Stimulated activated CD4-positive, alpha-beta T cell treated with anti-CD3 and anti-CD28 coated beads, Interleukin-15, amount 100 ng/mL, for 24 hours (primary cell): ENCODE results near the gene CHST12.
"Not testable (repeated sequence)": the region's sequence is repeated elsewhere in the genome, so short reads cannot be mapped to it uniquely, and the experiment has no call there.

ENCODE experiments used
- DNase-seq: peaks from one replicate; pipeline ENCODE4 v3.0.0-alpha.2; 2020

The CHST12 gene

DNA sequence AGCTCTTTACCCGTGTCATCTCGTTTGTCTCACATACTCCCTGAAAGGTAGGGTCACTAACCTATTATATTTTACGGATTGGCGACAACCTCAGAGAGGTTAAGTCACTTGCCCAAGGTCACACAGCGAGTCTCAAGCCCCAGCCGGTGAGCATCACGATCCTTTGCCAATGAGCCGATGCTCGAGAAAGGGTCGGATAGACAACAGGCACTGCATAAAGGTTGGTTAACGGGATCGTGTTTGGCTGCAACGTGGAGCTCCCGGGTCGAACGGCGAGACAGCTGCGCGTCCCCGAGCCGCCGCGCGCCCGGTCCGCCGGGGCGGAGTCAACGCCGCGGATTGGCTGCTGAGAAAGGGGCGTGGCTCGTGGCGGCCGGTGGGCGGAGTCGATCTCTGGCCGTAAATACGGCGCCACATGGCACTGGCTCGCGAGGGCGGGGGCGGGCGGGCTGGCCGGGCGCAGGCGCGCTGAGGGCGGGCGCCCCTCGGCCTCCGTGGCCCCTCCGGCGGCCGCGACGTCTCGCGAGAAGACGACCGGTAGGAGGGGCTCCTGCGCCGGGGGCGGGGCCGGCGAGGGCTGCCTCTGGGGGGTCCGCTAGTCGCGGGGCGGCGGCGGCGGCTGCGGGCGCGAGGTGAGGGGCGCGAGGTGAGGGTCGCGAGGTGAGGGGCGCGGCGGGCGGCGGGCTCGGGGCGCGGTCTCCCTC, at the start of gene CHST12:
Gene CHST12 (plus strand): TSS at position 598 of the 704 bp plus-strand sequence. CDS start 29,029 bp downstream, outside the sequence.
- peak; percentile 94 for DNase-seq

- peak; percentile 93 for DNase-seq
Observed at GRCh38 chr7:2353936-2354185, 49.5 kb upstream of the CHST12 start.

GRCh38 chr7:2354186-2354938, 49.0 kb upstream of the CHST12 start, which contains the start of gene EIF3B:
EIF3B (plus strand) TSS chr7:2354827; CDS start chr7:2354922, 95 bp downstream.
- peak; percentile 90 for DNase-seq

- peak; percentile 55 for DNase-seq
Observed at GRCh38 chr7:2354939-2355704, 48.3 kb upstream of the CHST12 start.

- no peak for DNase-seq
Observed at GRCh38 chr7:2355705-2356008, 47.8 kb upstream of the CHST12 start.

- no peak for DNase-seq
Observed at GRCh38 chr7:2357165-2357564, 46.2 kb upstream of the CHST12 start.

GRCh38 chr7:2357571-2357970, 45.8 kb upstream of the CHST12 start:
- no peak for DNase-seq

DNA sequence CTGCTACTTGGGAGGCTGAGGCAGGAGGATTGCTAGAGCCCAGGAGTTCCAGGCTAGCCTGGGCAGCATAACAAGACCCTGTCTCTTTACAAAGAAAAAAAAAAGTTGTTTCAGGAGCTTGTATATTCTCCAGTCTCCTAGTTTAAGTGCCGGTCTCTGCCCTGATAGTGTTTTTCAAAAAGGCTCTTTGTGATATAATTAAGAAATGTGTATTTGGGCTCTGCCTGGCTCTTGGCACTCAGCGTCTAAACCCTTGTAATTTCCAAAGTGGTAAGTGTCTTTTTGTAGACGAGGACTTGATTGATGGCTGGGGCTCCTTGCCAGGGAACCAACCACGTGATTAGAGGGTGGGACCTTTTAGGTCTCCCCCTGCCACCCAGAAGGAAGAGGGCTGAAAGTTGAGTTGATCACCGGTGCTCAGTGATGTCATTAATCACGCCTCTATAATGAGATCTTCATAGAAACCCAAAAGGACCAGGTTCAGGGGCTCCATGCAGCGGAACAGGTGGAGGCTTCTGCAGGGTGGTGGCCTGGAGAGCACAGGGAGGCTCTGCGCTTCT, 44.4 kb upstream of the CHST12 start:
- no peak for DNase-seq

DNA sequence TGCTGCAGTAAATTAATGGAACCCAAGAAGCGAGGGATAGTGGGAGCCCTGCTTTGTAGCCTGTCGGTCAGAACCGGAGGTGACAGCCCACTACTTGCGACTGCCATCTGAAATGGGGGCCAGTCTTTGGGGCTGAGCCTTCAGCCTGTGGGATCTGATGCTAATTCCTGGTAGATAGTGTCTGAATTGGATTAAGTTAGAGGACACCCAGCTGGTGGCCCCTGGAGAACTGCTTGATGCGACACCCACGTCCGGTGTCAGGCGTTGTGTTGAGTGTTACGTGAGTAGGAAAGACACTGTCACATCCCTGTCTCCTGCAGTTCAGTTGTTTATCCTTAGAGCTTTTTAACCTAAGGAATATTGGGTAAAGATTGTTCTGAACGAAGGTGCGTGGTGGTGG, 43.8 kb upstream of the CHST12 start:
- DNase-seq: no peak

- no peak for DNase-seq
Observed at GRCh38 chr7:2360796-2361195, 42.6 kb upstream of the CHST12 start.

DNA sequence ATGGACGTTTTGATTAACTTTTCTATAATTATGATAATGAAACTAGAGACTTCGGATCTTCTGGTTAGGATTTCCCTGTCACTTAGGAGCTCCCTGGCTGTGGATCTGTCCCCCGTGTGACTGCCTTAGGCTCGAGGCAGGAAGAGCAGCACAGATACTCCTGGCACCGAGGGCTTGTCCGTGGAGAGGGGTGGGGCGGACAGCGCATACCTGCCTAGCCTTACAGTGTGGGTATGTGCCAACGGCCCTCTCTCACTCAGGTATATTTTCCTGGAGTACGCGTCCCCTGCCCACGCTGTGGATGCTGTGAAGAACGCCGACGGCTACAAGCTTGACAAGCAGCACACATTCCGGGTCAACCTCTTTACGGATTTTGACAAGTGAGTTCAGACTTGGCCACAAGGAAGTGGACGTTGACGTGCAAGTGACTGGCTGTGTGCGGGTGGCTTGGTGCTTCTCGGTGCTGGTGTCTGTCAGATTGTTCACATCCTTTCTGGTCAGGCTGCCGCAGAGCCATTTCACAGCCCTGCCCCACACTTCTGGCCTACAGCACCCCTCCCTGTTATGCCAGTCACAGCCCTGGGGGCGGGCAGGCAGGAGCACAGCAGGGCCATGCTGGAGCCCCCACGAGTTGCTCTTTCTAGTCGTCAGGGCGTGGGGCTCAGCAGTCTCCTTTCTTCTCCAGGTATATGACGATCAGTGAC, 40.9 kb upstream of the CHST12 start:
- DNase-seq: no peak

- DNase-seq: no peak
Observed at GRCh38 chr7:2369139-2369538, 34.3 kb upstream of the CHST12 start.

GRCh38 chr7:2371329-2371728, 32.1 kb upstream of the CHST12 start:
- DNase-seq: no peak

- no peak for DNase-seq
Observed at GRCh38 chr7:2372724-2373123, 30.7 kb upstream of the CHST12 start.

- DNase-seq: no peak
Observed at GRCh38 chr7:2373124-2373556, 30.3 kb upstream of the CHST12 start.

- DNase-seq: no peak
Observed at GRCh38 chr7:2373646-2374045, 29.8 kb upstream of the CHST12 start.

- DNase-seq: no peak
Observed at GRCh38 chr7:2374401-2374800, 29.0 kb upstream of the CHST12 start.

DNA sequence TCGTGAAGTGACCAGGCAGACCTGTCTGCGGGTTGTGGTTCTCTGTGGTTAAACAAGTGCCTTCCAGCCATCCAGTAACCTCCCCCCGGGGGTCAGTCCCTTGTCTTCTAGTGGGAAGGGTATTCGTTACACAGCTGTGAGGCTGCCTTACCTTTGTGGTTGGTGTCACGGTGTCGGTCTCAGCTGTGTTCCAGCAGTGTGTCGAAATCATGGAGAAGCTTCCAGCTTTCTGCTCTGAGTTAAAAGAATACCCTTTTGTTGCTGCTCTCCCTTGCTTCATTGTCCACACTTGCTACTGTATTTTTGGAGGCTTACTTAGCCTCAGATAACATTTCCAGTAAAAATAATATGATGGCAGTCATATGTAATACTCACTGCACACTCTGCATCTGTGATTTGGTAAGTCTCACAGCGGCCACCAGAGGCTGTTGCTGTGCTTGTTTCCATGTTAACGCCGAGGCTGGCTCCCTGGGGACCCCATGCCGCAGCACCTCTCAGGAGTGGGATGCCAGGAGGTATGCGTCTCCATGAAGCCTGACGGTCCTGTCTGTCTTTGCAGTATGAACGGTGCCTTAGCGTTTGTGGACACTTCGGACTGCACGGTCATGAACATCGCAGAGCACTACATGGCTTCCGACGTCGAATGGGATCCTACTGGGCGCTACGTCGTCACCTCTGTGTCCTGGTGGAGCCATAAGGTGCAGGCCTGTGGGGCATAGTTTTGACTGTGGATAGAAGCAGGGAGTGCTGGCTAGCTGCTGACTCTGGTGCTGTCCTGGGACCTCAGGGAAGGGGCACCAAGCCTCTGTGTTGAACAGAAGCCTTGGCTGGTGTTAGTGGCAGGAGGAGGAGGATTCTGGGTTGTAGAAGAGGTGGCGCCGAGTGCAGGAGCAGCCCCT, 28.3 kb upstream of the CHST12 start:
- no peak for DNase-seq

DNA sequence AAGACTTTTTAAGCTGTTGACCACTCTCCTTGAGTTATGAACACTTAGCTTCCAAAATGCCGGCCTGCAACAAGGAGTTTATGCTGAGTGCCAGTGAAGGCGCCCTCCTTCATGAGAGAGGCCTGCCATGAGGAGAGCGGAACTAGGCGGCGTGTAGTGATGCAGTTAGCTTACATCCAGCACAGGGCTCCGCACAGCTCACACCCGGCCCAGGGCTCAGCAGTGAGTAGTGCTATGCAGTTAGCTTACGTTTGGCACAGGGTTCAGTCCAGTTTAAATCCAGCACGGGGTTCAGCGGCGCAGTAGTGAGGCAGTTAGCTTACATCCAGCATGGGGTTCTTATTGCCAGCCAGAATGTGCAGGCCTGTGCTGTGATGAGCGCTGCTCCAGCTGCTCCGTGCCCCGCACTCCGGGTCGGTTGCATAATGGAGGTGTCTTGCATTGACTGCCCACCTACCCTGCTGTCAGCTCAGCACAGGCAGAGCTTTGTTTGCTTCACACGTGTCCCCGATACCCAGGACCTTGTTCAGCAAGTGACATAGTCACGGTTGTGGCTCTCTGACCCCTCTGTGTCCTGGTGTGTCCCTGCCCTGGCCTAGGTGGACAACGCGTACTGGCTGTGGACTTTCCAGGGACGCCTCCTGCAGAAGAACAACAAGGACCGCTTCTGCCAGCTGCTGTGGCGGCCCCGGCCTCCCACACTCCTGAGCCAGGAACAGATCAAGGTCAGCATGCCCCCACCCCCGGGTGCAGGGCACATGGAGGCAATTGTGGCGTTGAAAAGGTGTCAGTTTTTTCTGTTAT, 26.9 kb upstream of the CHST12 start:
- DNase-seq: no peak

GRCh38 chr7:2377492-2377891, 25.9 kb upstream of the CHST12 start:
- DNase-seq: not testable (repeated sequence)

- not testable (repeated sequence) for DNase-seq
Observed at GRCh38 chr7:2378125-2378524, 25.3 kb upstream of the CHST12 start.
